GM12865 (cell line): ENCODE measurements around the gene PLCXD3.

Experiments used
- DNase-seq: peaks from one replicate; pipeline ENCODE4 v3.0.0; 2010; ENCODE audit warnings: low read depth
- H3K4me3 ChIP-seq: 2 replicates; pipeline ENCODE4 v1.5.1; 2011; ENCODE audit warnings: mild to moderate bottlenecking, low read depth, low read length, control low read depth
- TF ChIP-seq, protein P1 (sequence below): IDR thresholded peaks from 2 replicates; pipeline ENCODE4 v1.5.1; 2011; ENCODE audit warnings: low read length, control low read depth, low read depth, inconsistent platforms; ENCODE audit not compliant: insufficient read depth; ENCODE audit errors: missing control alignments

Gene PLCXD3

DNA sequence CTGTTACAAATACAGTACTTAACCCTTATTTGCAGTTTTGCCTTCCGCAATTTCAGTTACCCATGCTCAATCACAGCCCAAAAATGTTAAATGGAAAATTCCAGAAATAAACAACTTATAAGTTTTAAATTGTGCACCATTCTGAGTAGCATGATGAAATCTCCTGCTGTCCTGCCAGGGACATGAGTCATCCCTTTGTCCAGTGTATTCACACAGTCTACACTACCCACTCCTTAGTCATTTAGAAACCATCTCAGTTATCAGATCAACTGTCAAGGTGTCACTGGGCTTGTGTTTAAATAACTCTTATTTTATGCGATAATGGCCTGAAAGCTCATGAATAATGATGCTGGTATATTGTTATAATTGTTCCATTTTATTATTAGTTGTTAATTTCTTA lies 95.8 kb downstream of the PLCXD3 start:
- TF ChIP-seq, protein P1, sequence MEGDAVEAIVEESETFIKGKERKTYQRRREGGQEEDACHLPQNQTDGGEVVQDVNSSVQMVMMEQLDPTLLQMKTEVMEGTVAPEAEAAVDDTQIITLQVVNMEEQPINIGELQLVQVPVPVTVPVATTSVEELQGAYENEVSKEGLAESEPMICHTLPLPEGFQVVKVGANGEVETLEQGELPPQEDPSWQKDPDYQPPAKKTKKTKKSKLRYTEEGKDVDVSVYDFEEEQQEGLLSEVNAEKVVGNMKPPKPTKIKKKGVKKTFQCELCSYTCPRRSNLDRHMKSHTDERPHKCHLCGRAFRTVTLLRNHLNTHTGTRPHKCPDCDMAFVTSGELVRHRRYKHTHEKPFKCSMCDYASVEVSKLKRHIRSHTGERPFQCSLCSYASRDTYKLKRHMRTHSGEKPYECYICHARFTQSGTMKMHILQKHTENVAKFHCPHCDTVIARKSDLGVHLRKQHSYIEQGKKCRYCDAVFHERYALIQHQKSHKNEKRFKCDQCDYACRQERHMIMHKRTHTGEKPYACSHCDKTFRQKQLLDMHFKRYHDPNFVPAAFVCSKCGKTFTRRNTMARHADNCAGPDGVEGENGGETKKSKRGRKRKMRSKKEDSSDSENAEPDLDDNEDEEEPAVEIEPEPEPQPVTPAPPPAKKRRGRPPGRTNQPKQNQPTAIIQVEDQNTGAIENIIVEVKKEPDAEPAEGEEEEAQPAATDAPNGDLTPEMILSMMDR: no peak
- no peak overlapping the region for H3K4me3 ChIP-seq
- DNase-seq: no peak

DNA sequence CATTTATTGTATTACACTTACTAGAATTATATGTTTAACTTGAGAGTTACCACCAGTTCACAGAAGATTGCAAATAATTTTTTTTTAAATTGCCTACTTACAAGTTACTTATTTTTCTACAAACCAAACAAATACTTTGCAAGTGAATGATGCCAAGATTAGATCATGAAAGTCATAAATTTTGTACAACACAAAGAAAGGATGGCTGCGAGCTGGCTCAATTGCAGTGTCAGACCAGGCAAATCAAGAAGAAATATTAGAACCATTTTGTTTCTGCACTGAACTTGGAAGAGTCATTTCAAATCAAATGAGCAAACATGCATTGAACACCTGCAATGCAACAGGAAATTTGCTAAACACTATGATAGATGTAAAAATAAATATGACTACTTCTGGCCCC lies 97.3 kb downstream of the PLCXD3 start:
- no peak overlapping the region for H3K4me3 ChIP-seq
- TF ChIP-seq, protein P1: no peak
- DNase-seq: no peak

DNA sequence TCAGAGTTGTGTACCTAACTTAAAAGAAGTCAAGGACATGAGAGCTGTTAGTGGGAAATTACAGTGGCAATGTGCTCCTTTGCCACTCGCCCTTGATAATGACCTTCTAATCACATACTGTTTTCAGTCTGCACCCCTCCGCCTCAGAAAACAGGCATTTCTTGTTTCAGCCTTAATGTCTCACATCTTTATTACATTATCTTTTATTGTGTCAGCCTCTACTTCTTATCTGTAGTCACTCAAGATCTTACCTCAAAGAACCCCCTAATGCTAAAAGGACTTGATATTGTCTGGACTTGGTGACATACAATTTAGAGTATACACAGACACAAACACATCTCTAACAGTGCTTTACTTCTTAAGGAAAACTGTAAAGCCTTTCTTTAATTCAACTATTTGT lies 97.9 kb downstream of the PLCXD3 start:
- H3K4me3 ChIP-seq: no peak overlapping the region
- DNase-seq: no peak
- TF ChIP-seq, protein P1: no peak

DNA sequence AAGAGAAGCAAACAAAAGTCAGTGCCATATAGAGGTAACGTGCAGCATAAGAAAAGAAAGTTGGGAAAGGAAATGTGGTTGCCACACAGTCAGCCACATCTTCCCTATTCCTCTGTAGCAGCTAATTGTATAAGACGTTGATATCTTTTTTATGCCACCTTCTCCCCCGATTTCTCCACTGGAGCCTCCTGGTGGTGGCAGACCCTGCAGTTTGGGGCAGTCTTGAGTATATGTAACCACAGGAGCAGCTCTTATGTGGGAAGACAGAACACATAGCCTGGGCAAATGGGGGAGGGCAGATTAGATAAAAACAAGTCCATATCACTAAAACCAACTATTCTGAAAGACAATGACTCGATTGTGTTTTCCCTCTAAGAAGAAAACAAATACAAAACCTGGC lies 99.7 kb downstream of the PLCXD3 start:
- no peak overlapping the region for H3K4me3 ChIP-seq
- DNase-seq: no peak
- TF ChIP-seq, protein P1: no peak

DNA sequence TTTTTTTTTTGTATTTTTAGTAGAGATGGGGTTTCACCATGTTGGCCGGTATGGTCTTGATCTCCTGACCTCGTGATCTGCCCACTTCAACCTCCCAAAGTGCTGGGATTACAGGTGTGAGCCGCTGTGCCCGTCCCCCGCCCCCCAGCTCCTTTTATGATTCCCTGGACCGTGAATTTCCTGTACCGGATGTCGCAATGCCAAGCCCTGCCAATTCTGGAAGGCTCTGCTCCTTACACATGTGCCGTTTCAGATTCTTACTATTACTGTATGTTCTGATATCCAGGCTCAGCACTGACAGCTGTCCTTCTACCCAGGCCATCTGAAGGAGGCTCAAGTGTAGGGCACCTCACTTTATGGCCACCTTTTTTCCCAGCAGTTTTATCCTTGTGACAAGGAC lies 100.1 kb downstream of the PLCXD3 start:
- DNase-seq: no peak
- H3K4me3 ChIP-seq: no peak overlapping the region
- TF ChIP-seq, protein P1: no peak

DNA sequence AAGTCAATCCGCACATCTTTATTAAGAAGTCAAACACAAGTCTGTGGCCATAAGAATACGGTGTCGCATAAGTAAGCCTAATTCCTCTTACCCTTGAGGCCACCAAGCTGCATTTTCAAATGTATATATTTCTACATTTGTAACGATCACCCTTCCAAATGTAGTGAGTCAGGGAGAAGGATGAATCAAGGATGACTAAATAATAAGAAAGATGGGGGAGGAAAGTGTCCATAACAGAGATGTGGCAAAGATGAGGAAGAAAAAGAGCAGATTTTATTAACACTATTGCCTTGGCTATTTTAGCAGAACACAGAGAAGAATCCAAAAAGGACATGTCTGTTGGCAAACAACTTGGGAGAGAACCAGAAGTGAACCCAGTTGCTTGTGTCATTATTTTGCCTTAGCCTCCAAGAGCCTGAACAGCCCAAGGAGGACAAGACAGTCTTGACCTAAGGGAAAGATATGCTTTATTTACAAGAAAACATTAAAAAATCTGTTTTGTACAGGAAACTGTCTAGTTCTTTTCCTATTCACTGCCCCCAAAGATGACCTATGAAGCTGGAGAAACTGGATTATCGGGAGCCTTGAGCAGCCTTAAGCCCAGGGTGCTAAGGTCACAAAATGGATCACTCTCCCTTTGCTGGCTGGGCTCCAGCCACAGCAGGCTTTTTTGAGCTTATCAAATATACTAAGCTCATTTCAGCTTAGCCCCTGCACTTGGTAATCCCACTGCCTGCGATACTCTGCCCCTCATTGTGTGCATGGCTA lies 101.5 kb downstream of the PLCXD3 start:
- TF ChIP-seq, protein P1: no peak
- no peak for DNase-seq
- no peak overlapping the region for H3K4me3 ChIP-seq

DNA sequence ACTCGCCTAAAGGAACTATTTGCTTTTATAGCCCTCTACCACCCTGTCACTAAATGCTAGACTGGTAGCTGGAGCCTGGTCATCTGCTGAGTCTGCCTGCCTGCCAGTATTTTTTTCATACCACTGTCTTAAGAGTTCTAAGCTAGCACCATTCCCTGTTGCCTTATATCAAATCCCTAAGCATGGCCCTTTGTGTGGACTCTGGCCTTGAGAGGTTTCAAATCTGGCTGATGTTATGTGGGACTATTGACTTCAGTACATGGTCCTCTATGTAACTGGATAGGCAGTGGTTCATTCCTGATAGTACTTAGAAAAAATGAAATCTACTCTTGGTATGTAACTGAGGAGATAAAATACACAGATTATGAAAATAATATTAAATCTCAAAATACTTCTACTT lies 103.5 kb downstream of the PLCXD3 start:
- no peak overlapping the region for H3K4me3 ChIP-seq
- TF ChIP-seq, protein P1: no peak
- DNase-seq: no peak
